Measurements from ENCODE around the gene RASGRP4. TPM values are rescaled to one million over a fixed set of nuclear protein-coding genes. Genes with fewer than 3 reads are reported as not detected.
A peak's percentile ranks its signal among the peaks of the same experiment; 100 is the strongest.

The RASGRP4 gene
- total RNA-seq, 4 donors from 2014 or later = 3.2 to 7.8 (median 4.4) TPM

- peaks cover 0 to 42% (median 27%) of the 10 kb centered on the region in 4 donors for H3K27me3 ChIP-seq
- H3K4me3 ChIP-seq = peak overlapping the region; percentile 77 to 98 (median 92)
- H3K9me3 ChIP-seq = no peaks in the 10 kb centered on the region
- WGBS = 6% methylated on average over 9 of the region's 18 CpGs
- TF ChIP-seq EP300 (IDR thresholded peaks at IDR 0.05) = no peak
- DNase-seq (ENCODE audit: extremely low spot score) = no peak
- H3K4me1 ChIP-seq = peaks cover 5 to 20% (median 16%) of the 10 kb centered on the region in 4 donors
- H3K27ac ChIP-seq (replicated peaks in 1 of 4) = peak overlapping the region in 3 of 4 donors; percentile 41 to 84 (median 79)
- intact Hi-C loops (cut with DNase I) = loop anchor here (2.0 to 5.0 kb wide), 4 partner anchors 115 to 530 kb away; partner anchors contain the start of genes EIF3K, MAP4K1, MRPS12 and SARS2
- peaks cover 6 to 29% (median 23%) of the 10 kb centered on the region in 4 donors for H3K36me3 ChIP-seq
Observed at GRCh38 chr19:38402623-38402966, 23.4 kb downstream of the RASGRP4 start.

GRCh38 chr19:38401148-38401547 is 24.9 kb downstream of the RASGRP4 start:
- Histone ChIP-seq H3K27ac (replicated peaks in 1 of 4) (no peak overlapping the region), H3K9me3 (no peaks in the 10 kb centered on the region), H3K4me3 (no peak overlapping the region), H3K4me1 (peaks cover 5 to 20% (median 16%) of the 10 kb centered on the region in 4 donors), H3K36me3 (peaks cover 0 to 15% (median 11%) of the 10 kb centered on the region in 4 donors), H3K27me3 (peaks cover 0 to 56% (median 33%) of the 10 kb centered on the region in 4 donors)
- no peak for DNase-seq (ENCODE audit: extremely low spot score)
- intact Hi-C loops (cut with DNase I) = loop anchor here (5.0 kb wide), 3 partner anchors 116 to 531 kb away; partner anchors contain the start of genes EIF3K, MAP4K1, MRPS12 and SARS2
- no peak for TF ChIP-seq POLR2A (IDR thresholded peaks at IDR 0.05; ENCODE audit: low read depth)
- TF ChIP-seq EP300 (IDR thresholded peaks at IDR 0.05) = no peak
- TF ChIP-seq CTCF (IDR thresholded peaks at IDR 0.05) = no peak
- TF ChIP-seq POLR2AphosphoS5 (IDR thresholded peaks at IDR 0.05) = no peak
- 81% methylated on average over 3 of the region's 3 CpGs for WGBS

- TF ChIP-seq CTCF (IDR thresholded peaks at IDR 0.05) (no peak), EP300 (IDR thresholded peaks at IDR 0.05) (no peak), POLR2A (IDR thresholded peaks at IDR 0.05; ENCODE audit: low read depth) (no peak), POLR2AphosphoS5 (IDR thresholded peaks at IDR 0.05) (no peak)
- Histone ChIP-seq H3K27ac (replicated peaks in 1 of 4) (no peak overlapping the region), H3K4me3 (no peak overlapping the region), H3K36me3 (peaks cover 0 to 11% (median 5%) of the 10 kb centered on the region in 4 donors), H3K9me3 (no peaks in the 10 kb centered on the region), H3K27me3 (peaks cover 0 to 64% (median 37%) of the 10 kb centered on the region in 4 donors), H3K4me1 (peaks cover 5 to 27% (median 16%) of the 10 kb centered on the region in 4 donors)
- 72% methylated on average over 5 of the region's 5 CpGs for WGBS
- DNase-seq (ENCODE audit: extremely low spot score) = no peak
- intact Hi-C loops (cut with DNase I) = loop anchor here (5.0 kb wide), 3 partner anchors 117 to 532 kb away; partner anchors contain the start of genes EIF3K, MAP4K1, MRPS12 and SARS2
Observed at GRCh38 chr19:38400361-38400760, 25.7 kb downstream of the RASGRP4 start.

DNA sequence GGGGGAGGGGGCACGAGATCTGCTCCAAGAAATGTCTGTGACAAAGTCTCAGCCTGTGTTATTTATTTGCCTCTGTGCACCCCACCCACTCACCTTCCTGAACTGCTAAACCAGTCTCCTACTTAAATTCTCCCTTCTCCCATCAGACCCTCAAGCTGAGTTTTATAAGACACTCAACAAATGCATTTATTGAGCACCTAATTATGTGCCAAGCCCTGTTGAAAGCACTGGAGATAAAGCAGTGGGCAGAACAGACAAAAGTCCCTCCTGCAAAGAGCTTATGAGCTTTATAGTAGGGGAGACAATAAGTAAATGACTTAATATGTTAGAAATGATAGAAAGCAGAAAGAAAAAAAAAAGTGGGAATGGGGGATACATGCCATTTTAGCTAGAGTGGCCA is 26.5 kb downstream of the RASGRP4 start:
- H3K27ac ChIP-seq (replicated peaks in 1 of 4) = no peak overlapping the region
- H3K9me3 ChIP-seq = no peaks in the 10 kb centered on the region
- WGBS = 100% methylated on average over 1 of the region's 1 CpG
- TF ChIP-seq POLR2AphosphoS5 (IDR thresholded peaks at IDR 0.05) (no peak), POLR2A (IDR thresholded peaks at IDR 0.05; ENCODE audit: low read depth) (no peak), EP300 (IDR thresholded peaks at IDR 0.05) (no peak), CTCF (IDR thresholded peaks at IDR 0.05) (no peak)
- no peak overlapping the region for H3K4me3 ChIP-seq
- DNase-seq (ENCODE audit: extremely low spot score) = no peak
- H3K4me1 ChIP-seq = peaks cover 5 to 28% (median 18%) of the 10 kb centered on the region in 4 donors
- intact Hi-C loops (cut with DNase I) = no loop called here
- H3K36me3 ChIP-seq = peaks cover 0 to 2% (median 0%) of the 10 kb centered on the region in 4 donors
- peaks cover 0 to 72% (median 43%) of the 10 kb centered on the region in 4 donors for H3K27me3 ChIP-seq

- Histone ChIP-seq H3K36me3 (no peaks in the 10 kb centered on the region), H3K4me3 (no peak overlapping the region), H3K4me1 (peaks cover 5 to 25% (median 14%) of the 10 kb centered on the region in 4 donors), H3K27ac (replicated peaks in 1 of 4) (no peak overlapping the region), H3K9me3 (no peaks in the 10 kb centered on the region), H3K27me3 (peaks cover 0 to 77% (median 45%) of the 10 kb centered on the region in 4 donors)
- DNase-seq (ENCODE audit: extremely low spot score) = no peak
- WGBS = 56% methylated on average over 9 of the region's 9 CpGs
- TF ChIP-seq CTCF (IDR thresholded peaks at IDR 0.05) (no peak), EP300 (IDR thresholded peaks at IDR 0.05) (no peak), POLR2AphosphoS5 (IDR thresholded peaks at IDR 0.05) (no peak), POLR2A (IDR thresholded peaks at IDR 0.05; ENCODE audit: low read depth) (no peak)
- intact Hi-C loops (cut with DNase I) = no loop called here
Observed at GRCh38 chr19:38399081-38399480, 26.9 kb downstream of the RASGRP4 start.

All from esophagus muscularis mucosa (tissue), 4 donors.